Kidney (tissue), 14 donors: ENCODE data around the gene PCDH17. TPM values are rescaled to one million over a fixed set of nuclear protein-coding genes. Genes with fewer than 3 reads are reported as not detected.

Experiments used
- DNase-seq, 5 donors: peaks; one replicate each; pipeline ENCODE4 v3.0.0-alpha.2; 2013 to 2020
- FAIRE-seq: peaks from 2 replicates; lab custom pipeline; 2012; peaks lifted over from hg19 to GRCh38; lab: Jason Lieb, UNC
- H3K27ac ChIP-seq, 2 donors: one replicate each; pipeline ENCODE4 v1.7.0; 2013; ENCODE audit warnings: low read depth in 2 of 2, low read length in 2 of 2, inconsistent platforms in 1 of 2
- H3K27me3 ChIP-seq: one replicate; pipeline ENCODE4 v1.7.1; 2013; ENCODE audit warnings: low read length, inconsistent platforms; ENCODE audit not compliant: control insufficient read depth, insufficient read depth
- H3K36me3 ChIP-seq, 3 donors: one replicate each; pipeline versions ENCODE4 v1.7.0 to v1.7.1; 2013; ENCODE audit warnings: low read length in 3 of 3, control low read depth in 1 of 3, inconsistent platforms in 1 of 3; ENCODE audit not compliant: insufficient read depth in 3 of 3, control insufficient read depth in 2 of 3
- H3K4me1 ChIP-seq, 3 donors: one replicate each; pipeline versions ENCODE4 v1.7.0 to v1.7.1; 2013; ENCODE audit warnings: low read length in 3 of 3, inconsistent platforms in 1 of 3, low read depth in 1 of 3; ENCODE audit not compliant: control insufficient read depth in 2 of 3, insufficient read depth in 2 of 3
- H3K4me3 ChIP-seq, 3 donors: one replicate each; pipeline versions ENCODE4 v1.7.0 to v1.8.1; 2013; ENCODE audit warnings: low read length in 3 of 3, control low read depth in 1 of 3, inconsistent platforms in 1 of 3
- H3K9ac ChIP-seq, 3 donors: one replicate each; pipeline versions ENCODE4 v1.7.0 to v1.7.1; 2013; ENCODE audit warnings: low read length in 3 of 3, control low read depth in 1 of 3, inconsistent platforms in 1 of 3
- H3K9me3 ChIP-seq, 3 donors: one replicate each; pipeline versions ENCODE4 v1.7.0 to v1.7.1; 2013; ENCODE audit warnings: low read length in 3 of 3, control low read depth in 1 of 3, inconsistent platforms in 1 of 3; ENCODE audit not compliant: control insufficient read depth in 2 of 3, insufficient read depth in 1 of 3
- CTCF ChIP-seq: IDR thresholded peaks from 3 replicates; pipeline ENCODE4 v1.5.1; 2012; ENCODE audit warnings: mild to moderate bottlenecking, moderate library complexity, borderline replicate concordance; ENCODE audit not compliant: insufficient read depth; ENCODE audit errors: extremely low read depth
- intact Hi-C: fragments of 100-400 bp; cut with DNase I; formaldehyde crosslinking; loops from one replicate; pipeline ENCODE4 v1.11.1; 2022
- polyA plus RNA-seq: library from polyadenylated mRNA; stranded (reverse); fragments of 350-450 nt; fragmentation: Illumina TruSeq; extraction: RNeasy Lipid Tissue Mini Kit (QIAGEN cat#74804); gene quantifications from one replicate; pipeline ENCODE4 v1.2.3, GENCODE V29; 2014; ENCODE audit warnings: low read depth, low replicate concordance; ENCODE audit not compliant: insufficient read depth
- total RNA-seq: library from RNA; stranded (reverse); fragmentation: NEBNext Ultra II Directional; extraction: Animal tissue kit (Norgen Biotek cat#: 25700); gene quantifications from one replicate; pipeline ENCODE4 v1.2.1, GENCODE V29; 2021
- donor health status: control.
- donor health status: control.
- donor health status: control.
- donor health status: control.
- donor health status: control.
- donor health status: DM: yes; HTN: yes; CAD: no.
- donor health status: Normal renal cell carcinoma (clear cell type).

The PCDH17 gene
- total and polyA plus RNA-seq, 2 donors from 2014 or later = 1.0 to 18.5 TPM

DNA sequence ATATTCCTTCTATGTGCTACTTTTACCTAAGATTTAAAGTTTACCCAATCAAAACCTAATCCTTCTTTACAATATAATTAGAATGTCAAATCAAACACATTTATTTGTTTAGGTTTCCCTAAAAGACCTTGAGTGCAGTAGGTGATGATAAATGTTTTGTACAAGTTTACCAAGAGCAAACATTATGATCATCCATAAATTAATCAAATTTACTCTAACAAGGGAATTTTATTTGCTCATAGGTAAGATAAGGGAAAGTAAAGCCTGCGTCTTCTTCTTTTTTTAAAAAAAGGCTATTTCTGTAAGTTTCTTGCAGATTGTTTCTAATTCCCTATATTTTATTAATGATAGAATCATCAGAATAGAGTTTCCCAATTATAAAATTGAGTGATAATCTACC, 48.0 kb upstream of the PCDH17 start:
- Histone ChIP-seq H3K9me3 (no peaks in the 10 kb centered on the region), H3K4me3 (no peak overlapping the region), H3K27me3 (no peaks in the 10 kb centered on the region), H3K4me1 (no peaks in the 10 kb centered on the region), H3K9ac (no peak overlapping the region), H3K36me3 (no peaks in the 10 kb centered on the region), H3K27ac (no peak overlapping the region)
- TF ChIP-seq CTCF = no peak
- DNase-seq (no peak), FAIRE-seq (no peak)
- intact Hi-C loops = no loop called here

GRCh38 chr13:57588639-57589038, 42.9 kb upstream of the PCDH17 start:
- no peaks in the 10 kb centered on the region for H3K27me3 ChIP-seq
- intact Hi-C loops = no loop called here
- H3K9ac ChIP-seq = no peak overlapping the region
- H3K9me3 ChIP-seq = no peaks in the 10 kb centered on the region
- H3K27ac ChIP-seq = no peak overlapping the region
- DNase-seq (no peak), FAIRE-seq (no peak)
- H3K4me3 ChIP-seq = no peak overlapping the region
- no peak for TF ChIP-seq CTCF
- H3K4me1 ChIP-seq = no peaks in the 10 kb centered on the region
- H3K36me3 ChIP-seq = no peaks in the 10 kb centered on the region

DNA sequence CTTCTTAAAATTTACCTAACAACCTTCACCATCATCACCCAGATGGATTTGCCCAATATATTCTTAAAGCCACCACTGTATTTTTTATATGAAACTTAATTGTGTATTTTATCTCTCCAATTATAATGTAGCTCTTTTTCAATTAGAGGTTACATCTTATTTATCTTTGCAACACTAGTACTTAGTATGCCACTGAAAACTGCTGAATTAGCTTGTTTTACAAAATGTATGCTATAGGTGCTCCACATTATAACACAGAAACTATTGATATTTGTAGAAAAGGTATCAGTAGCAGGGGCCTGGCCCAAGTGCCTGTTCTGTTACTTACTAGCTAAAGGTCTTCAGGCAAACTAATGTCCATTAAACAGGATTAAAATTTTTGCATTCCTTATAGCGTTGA, 35.8 kb upstream of the PCDH17 start:
- Histone ChIP-seq H3K9ac (no peak overlapping the region), H3K4me3 (no peak overlapping the region), H3K36me3 (no peaks in the 10 kb centered on the region), H3K9me3 (no peaks in the 10 kb centered on the region), H3K4me1 (no peaks in the 10 kb centered on the region), H3K27me3 (no peaks in the 10 kb centered on the region), H3K27ac (no peak overlapping the region)
- no peak for TF ChIP-seq CTCF
- intact Hi-C loops = no loop called here
- FAIRE-seq (no peak), DNase-seq (no peak)

- no peak for FAIRE-seq
- no peaks in the 10 kb centered on the region for H3K36me3 ChIP-seq
- H3K9me3 ChIP-seq = no peaks in the 10 kb centered on the region
- TF ChIP-seq CTCF = no peak
- no peak overlapping the region for H3K4me3 ChIP-seq
- H3K9ac ChIP-seq = no peak overlapping the region
- H3K27me3 ChIP-seq = no peaks in the 10 kb centered on the region
- H3K4me1 ChIP-seq = no peaks in the 10 kb centered on the region
- no peak overlapping the region for H3K27ac ChIP-seq
- DNase-seq = peak in 1 of 5 donors; percentile 8
- intact Hi-C loops = no loop called here
Observed at GRCh38 chr13:57601536-57601935, 30.0 kb upstream of the PCDH17 start.
